GM12878 (cell line): ENCODE data around the gene TRRAP. TPM values are rescaled to one million over a fixed set of nuclear protein-coding genes. Genes with fewer than 3 reads are reported as not detected.

ENCODE experiments used
- ATAC-seq: fragments of 200-7000 bp; cut with Tn5 transposase; 3 replicates; pipeline ENCODE4 v1.9.1; 2020; ENCODE audit warnings: mild to moderate bottlenecking, moderate library complexity
- BruUV-seq: library from RNA; stranded (reverse); fragments of 400-500 nt; replicated peaks from 2 replicates; lab custom pipeline; 2021; lab: Mats Ljungman, UMichigan
- CTCF ChIA-PET: fragments of 300-600 bp; sonication (Branson Sonifier 250); formaldehyde crosslinking; extraction: SDS; loops from one replicate; lab custom pipeline; 2021; ENCODE audit warnings: inconsistent platforms; lab: Yijun Ruan, JAX
- POLR2A ChIA-PET: fragments of 350-600 bp; formaldehyde crosslinking; extraction: SDS; loops from one replicate; lab custom pipeline; 2021; ENCODE audit warnings: inconsistent platforms; lab: Charles Lee
- RAD21 ChIA-PET: fragments of 300-600 bp; sonication (Branson Sonifier 250); formaldehyde crosslinking; loops from one replicate; lab custom pipeline; 2023; ENCODE audit warnings: antibody characterized with exemption; ENCODE audit not compliant: unreplicated experiment; lab: Charles Lee
- SMC1A ChIA-PET: fragments of 300-600 bp; sonication (Branson Sonifier 250); formaldehyde crosslinking; loops from one replicate; lab custom pipeline; 2023; ENCODE audit not compliant: unreplicated experiment, uncharacterized antibody; lab: Charles Lee
- DNase-seq: peaks from one replicate; pipeline ENCODE4 v3.0.0-alpha.2; 2011; ENCODE audit warnings: low read depth, low spot score
- FAIRE-seq: peaks from 3 replicates; lab custom pipeline; 2011; peaks lifted over from hg19 to GRCh38; lab: Jason Lieb, UNC
- H2AFZ ChIP-seq: 2 replicates; pipeline ENCODE4 v1.6.0; 2011; ENCODE audit warnings: low read depth, low read length, control low read depth; ENCODE audit not compliant: control insufficient read depth
- H3K27ac ChIP-seq: 2 replicates; pipeline ENCODE4 v1.5.1; 2011; ENCODE audit warnings: control low read depth; ENCODE audit not compliant: control insufficient read depth, insufficient read depth
- H3K27me3 ChIP-seq, 2 experiments: replicated peaks in 1 of 2; 2 replicates each; pipeline versions ENCODE4 v1.6.0 to v1.6.1; 2011; ENCODE audit warnings: low read length in 1 of 2; ENCODE audit not compliant: control insufficient read depth in 2 of 2, insufficient read depth in 2 of 2
- H3K36me3 ChIP-seq, 2 experiments: 2 replicates each; pipeline ENCODE4 v1.5.1; 2011; ENCODE audit warnings: low read length in 1 of 2; ENCODE audit not compliant: control insufficient read depth in 2 of 2, insufficient read depth in 2 of 2
- H3K4me1 ChIP-seq: 2 replicates; pipeline ENCODE4 v1.6.1; 2011; ENCODE audit warnings: mild to moderate bottlenecking, low read length, moderate library complexity, mixed read lengths; ENCODE audit not compliant: control insufficient read depth, insufficient read depth
- H3K4me2 ChIP-seq: 2 replicates; pipeline ENCODE4 v1.6.0; 2011; ENCODE audit warnings: control low read depth; ENCODE audit not compliant: control insufficient read depth, insufficient read depth
- H3K4me3 ChIP-seq: fragments of 200-600 bp; sonication (generic); 2 replicates; pipeline ENCODE4 v1.5.1; 2016
- H3K79me2 ChIP-seq: 2 replicates; pipeline ENCODE4 v1.6.0; 2011; ENCODE audit warnings: low read length; ENCODE audit not compliant: control insufficient read depth, insufficient read depth
- H3K9ac ChIP-seq: 2 replicates; pipeline ENCODE4 v1.8.0; 2011; ENCODE audit warnings: low read length, control low read depth, mixed read lengths; ENCODE audit not compliant: control insufficient read depth, insufficient read depth
- H3K9me3 ChIP-seq: replicated peaks from 3 replicates; pipeline ENCODE4 v1.5.1; 2011; ENCODE audit warnings: mild to moderate bottlenecking, low read length; ENCODE audit not compliant: control insufficient read depth, insufficient read depth
- H4K20me1 ChIP-seq: 2 replicates; pipeline ENCODE4 v1.6.0; 2011; ENCODE audit not compliant: control insufficient read depth, insufficient read depth
- BMI1 ChIP-seq: fragments of 450-650 bp; IDR thresholded peaks from 2 replicates; pipeline ENCODE4 v1.6.1; 2016; ENCODE audit warnings: mild to moderate bottlenecking, moderate library complexity, borderline replicate concordance
- CBX3 ChIP-seq: fragments of 200-600 bp; sonication (generic); IDR thresholded peaks from 2 replicates; pipeline ENCODE4 v1.6.1; 2016; ENCODE audit warnings: low read depth, borderline replicate concordance
- CUX1 ChIP-seq: IDR thresholded peaks from 2 replicates; pipeline ENCODE4 v1.6.1; 2012; ENCODE audit warnings: improper control_type of control experiment, low read depth, low read length; ENCODE audit not compliant: insufficient replicate concordance
- PML ChIP-seq: IDR thresholded peaks from 2 replicates; pipeline ENCODE4 v1.6.1; 2012; ENCODE audit warnings: low read length, inconsistent platforms
- POLR2AphosphoS5 ChIP-seq: IDR thresholded peaks from 2 replicates; pipeline ENCODE4 v1.6.1; 2011; ENCODE audit warnings: mild to moderate bottlenecking, low read length, inconsistent platforms
- RAD21 ChIP-seq: IDR thresholded peaks from 2 replicates; pipeline ENCODE4 v1.6.1; 2011; ENCODE audit warnings: mild to moderate bottlenecking, low read depth, low read length, moderate library complexity; ENCODE audit not compliant: insufficient read depth
- ZNF207 ChIP-seq: fragments of 450-650 bp; IDR thresholded peaks from 2 replicates; pipeline ENCODE4 v1.6.1; 2014; ENCODE audit warnings: antibody characterized with exemption, mild to moderate bottlenecking, borderline replicate concordance
- ZNF274 ChIP-seq: IDR thresholded peaks from one replicate; pipeline ENCODE4 v1.8.0; 2011; ENCODE audit not compliant: insufficient read length, insufficient read depth
- WGBS: methylation state at CpG from one replicate; pipeline ENCODE4 v1.1.6; 2016; ENCODE audit warnings: low lambda C conversion rate; ENCODE audit not compliant: insufficient replicate concordance, insufficient coverage; ENCODE audit errors: missing lambda C conversion rate; 5-methylcytosine and 5-hydroxymethylcytosine counted together
- in situ Hi-C: fragments of 300-500 bp; cut with MboI; formaldehyde crosslinking; loops from 9 replicates; pipeline ENCODE4 v1.14.3; 2018; ENCODE audit warnings: mixed read lengths
- intact Hi-C: fragments of 100-400 bp; cut with micrococcal nuclease; formaldehyde crosslinking; loops from one replicate; pipeline ENCODE4 v1.14.2; 2022; ENCODE audit not compliant: unreplicated experiment
- polyA plus RNA-seq, 11 experiments: library from polyadenylated mRNA; depleted of rRNA in 4 of 11; unstranded in 6 of 11; stranded (reverse) in 5 of 11; fragments of >200 nt; fragmentation: Nextera tagmentation in 4 of 11; fragmentation: Illumina TruSeq in 1 of 11; extraction: Ambion mirVana in 4 of 11; extraction: Trizol in 1 of 11; gene quantifications; 1 replicate in 1 of 11; 2 replicates in 10 of 11; pipeline versions ENCODE4 v1.2.1 to v1.2.3, GENCODE V29; 2011 to 2016; ENCODE audit warnings: inconsistent platforms in 2 of 11, missing spikeins in 2 of 11, low read depth in 1 of 11
- total RNA-seq, 4 experiments: library from RNA; depleted of rRNA in 3 of 4; stranded (reverse); fragments of >200 nt in 3 of 4; fragmentation: Illumina TruSeq in 1 of 4; extraction: Trizol in 1 of 4; gene quantifications; 2 replicates each; pipeline versions ENCODE4 v1.2.1 to v1.2.3, GENCODE V29; 2013 to 2021
- TF ChIP-seq, protein P1 (sequence below), 3 experiments: IDR thresholded peaks in 2 of 3; conservative IDR thresholded peaks in 1 of 3; 2 replicates each; pipeline ENCODE4 v1.5.1; 2011; ENCODE audit warnings: low read depth in 3 of 3, low read length in 3 of 3, mild to moderate bottlenecking in 3 of 3, control low read depth in 2 of 3, moderate library complexity in 2 of 3, inconsistent platforms in 1 of 3, mixed read lengths in 1 of 3; ENCODE audit not compliant: control insufficient read depth in 2 of 3, insufficient read depth in 1 of 3; ENCODE audit errors: extremely low read depth in 1 of 3

The TRRAP gene
- total and polyA plus RNA-seq, 10 of the 15 experiments (the other 5 are each of a cell fraction or from before 2014, with no cell fraction given), result 1.1 to 39.3 (median 8.5) TPM

- in situ Hi-C loops (no loop called here), intact Hi-C loops (no loop called here)
- peak; percentile 38 for FAIRE-seq
- Histone ChIP-seq H3K4me2 (no peak overlapping the region), H3K4me1 (no peaks in the 10 kb centered on the region; the same call in 1 of the 2 replicates), H3K9ac (no peak overlapping the region), H3K9me3 (no peaks in the 10 kb centered on the region), H3K36me3 (peaks cover 28 to 37% of the 10 kb centered on the region in 2 experiments), H3K4me3 (no peak overlapping the region), H4K20me1 (no peaks in the 10 kb centered on the region), H3K79me2 (no peaks in the 10 kb centered on the region), H3K27ac (no peak overlapping the region), H2AFZ (no peak overlapping the region), H3K27me3 (no peaks in the 10 kb centered on the region)
- no TSS peak for BruUV-seq
- no peak for TF ChIP-seq ZNF274
- no peak for TF ChIP-seq ZNF207
- 0 out of 2 replicates have a peak, but pooled peaks have one; percentile 8 for TF ChIP-seq RAD21
- TF ChIP-seq CBX3, result no peak
- TF ChIP-seq, protein P1, sequence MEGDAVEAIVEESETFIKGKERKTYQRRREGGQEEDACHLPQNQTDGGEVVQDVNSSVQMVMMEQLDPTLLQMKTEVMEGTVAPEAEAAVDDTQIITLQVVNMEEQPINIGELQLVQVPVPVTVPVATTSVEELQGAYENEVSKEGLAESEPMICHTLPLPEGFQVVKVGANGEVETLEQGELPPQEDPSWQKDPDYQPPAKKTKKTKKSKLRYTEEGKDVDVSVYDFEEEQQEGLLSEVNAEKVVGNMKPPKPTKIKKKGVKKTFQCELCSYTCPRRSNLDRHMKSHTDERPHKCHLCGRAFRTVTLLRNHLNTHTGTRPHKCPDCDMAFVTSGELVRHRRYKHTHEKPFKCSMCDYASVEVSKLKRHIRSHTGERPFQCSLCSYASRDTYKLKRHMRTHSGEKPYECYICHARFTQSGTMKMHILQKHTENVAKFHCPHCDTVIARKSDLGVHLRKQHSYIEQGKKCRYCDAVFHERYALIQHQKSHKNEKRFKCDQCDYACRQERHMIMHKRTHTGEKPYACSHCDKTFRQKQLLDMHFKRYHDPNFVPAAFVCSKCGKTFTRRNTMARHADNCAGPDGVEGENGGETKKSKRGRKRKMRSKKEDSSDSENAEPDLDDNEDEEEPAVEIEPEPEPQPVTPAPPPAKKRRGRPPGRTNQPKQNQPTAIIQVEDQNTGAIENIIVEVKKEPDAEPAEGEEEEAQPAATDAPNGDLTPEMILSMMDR (IDR thresholded peaks at IDR 0.05 in 2 of 3, conservative IDR thresholded peaks at IDR 0.05 in 1 of 3; ENCODE audit: control insufficient read depth in 2 of 3, extremely low read depth in 1 of 3, insufficient read depth in 1 of 3, low read depth in 3 of 3, low read length in 3 of 3), result peak in 2 of 3 experiments; percentile 12 to 24; a peak in 1 of 6 replicates
- no peak for TF ChIP-seq CUX1
- TF ChIP-seq BMI1, result no peak
- TF ChIP-seq PML, result no peak
- no peak for TF ChIP-seq POLR2AphosphoS5
- ChIA-PET CTCF (interaction anchor here (0.5 to 1.9 kb wide), 3 partner anchors 58 to 275 kb away, joined by 3 to 6 read pairs (median 3); no protein-coding TSS in a partner anchor), POLR2A (interaction anchor here (0.5 to 0.6 kb wide), 2 partner anchors 85 to 1461 kb away, joined by 4 to 5 read pairs; no protein-coding TSS in a partner anchor), RAD21 (interaction anchor here (0.5 to 1.2 kb wide), 3 partner anchors 160 to 277 kb away, joined by 3 to 5 read pairs (median 3); no protein-coding TSS in a partner anchor), SMC1A (interaction anchor here (1.2 kb wide), 1 partner anchor 428 kb away, joined by 3 read pairs; no protein-coding TSS in a partner anchor)
- DNase-seq, result no peak
- ATAC-seq, result 0 out of 3 replicates have a peak, but pooled peaks have one; percentile 23
- WGBS, result 85% methylated on average over 11 of the region's 11 CpGs
Observed at GRCh38 chr7:99036546-99037111, 158.3 kb downstream of the TRRAP start.
